ENCODE data around the gene METTL8.
A peak's percentile ranks its signal among the peaks of the same experiment; 100 is the strongest.

METTL8 gene, protein sequence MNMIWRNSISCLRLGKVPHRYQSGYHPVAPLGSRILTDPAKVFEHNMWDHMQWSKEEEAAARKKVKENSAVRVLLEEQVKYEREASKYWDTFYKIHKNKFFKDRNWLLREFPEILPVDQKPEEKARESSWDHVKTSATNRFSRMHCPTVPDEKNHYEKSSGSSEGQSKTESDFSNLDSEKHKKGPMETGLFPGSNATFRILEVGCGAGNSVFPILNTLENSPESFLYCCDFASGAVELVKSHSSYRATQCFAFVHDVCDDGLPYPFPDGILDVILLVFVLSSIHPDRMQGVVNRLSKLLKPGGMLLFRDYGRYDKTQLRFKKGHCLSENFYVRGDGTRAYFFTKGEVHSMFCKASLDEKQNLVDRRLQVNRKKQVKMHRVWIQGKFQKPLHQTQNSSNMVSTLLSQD

DNA sequence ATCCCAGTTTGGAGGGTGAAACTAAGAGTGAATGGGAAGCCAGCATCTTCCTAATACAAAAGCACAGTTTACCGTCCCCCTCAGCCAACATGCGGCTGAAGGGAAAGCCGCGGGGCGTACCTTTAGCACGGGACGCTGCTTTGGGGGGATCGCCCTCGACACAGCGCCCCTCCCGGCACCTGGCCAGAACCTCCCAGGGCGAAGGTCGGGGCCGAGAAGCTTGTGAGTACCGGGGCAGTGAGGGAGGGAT lies at the start of gene METTL8:
Gene METTL8 (minus strand): TSS at position 228 of the 250 bp plus-strand sequence. CDS start 41,805 bp downstream, outside the sequence.
- DNase-seq (ENCODE audit: low read depth), result no peak
- TF ChIP-seq, protein P1, sequence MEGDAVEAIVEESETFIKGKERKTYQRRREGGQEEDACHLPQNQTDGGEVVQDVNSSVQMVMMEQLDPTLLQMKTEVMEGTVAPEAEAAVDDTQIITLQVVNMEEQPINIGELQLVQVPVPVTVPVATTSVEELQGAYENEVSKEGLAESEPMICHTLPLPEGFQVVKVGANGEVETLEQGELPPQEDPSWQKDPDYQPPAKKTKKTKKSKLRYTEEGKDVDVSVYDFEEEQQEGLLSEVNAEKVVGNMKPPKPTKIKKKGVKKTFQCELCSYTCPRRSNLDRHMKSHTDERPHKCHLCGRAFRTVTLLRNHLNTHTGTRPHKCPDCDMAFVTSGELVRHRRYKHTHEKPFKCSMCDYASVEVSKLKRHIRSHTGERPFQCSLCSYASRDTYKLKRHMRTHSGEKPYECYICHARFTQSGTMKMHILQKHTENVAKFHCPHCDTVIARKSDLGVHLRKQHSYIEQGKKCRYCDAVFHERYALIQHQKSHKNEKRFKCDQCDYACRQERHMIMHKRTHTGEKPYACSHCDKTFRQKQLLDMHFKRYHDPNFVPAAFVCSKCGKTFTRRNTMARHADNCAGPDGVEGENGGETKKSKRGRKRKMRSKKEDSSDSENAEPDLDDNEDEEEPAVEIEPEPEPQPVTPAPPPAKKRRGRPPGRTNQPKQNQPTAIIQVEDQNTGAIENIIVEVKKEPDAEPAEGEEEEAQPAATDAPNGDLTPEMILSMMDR (IDR thresholded peaks at IDR 0.05; ENCODE audit: low read length, missing control alignments), result no peak
- H3K4me3 ChIP-seq (replicated peaks; ENCODE audit: low read depth, low read length), result peak within 1 kb of the TSS; percentile 75

DNA sequence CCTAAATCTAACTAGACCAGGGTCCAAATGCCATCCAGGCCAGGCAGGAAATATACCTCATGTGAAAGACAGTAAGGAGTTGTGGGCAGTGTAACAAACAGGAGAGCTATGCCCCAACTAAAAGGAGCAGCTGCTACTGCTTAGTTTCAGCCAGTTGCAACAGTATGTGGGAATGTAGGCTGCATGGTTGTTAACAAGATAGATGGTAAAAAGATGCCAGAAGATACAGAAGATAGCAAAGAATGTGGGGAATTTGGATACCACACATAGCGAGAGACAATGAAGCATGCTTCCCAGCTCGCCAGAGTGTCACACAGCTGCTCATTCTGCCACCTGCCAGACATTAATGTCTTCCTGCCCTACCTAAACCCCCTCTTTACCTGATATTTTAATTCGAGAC lies 49.1 kb upstream of the METTL8 start:
- H3K4me3 ChIP-seq (replicated peaks; ENCODE audit: low read depth, low read length), result no peak overlapping the region
- DNase-seq (ENCODE audit: low read depth), result no peak
- TF ChIP-seq, protein P1 (IDR thresholded peaks at IDR 0.05; ENCODE audit: low read length, missing control alignments), result no peak

DNA sequence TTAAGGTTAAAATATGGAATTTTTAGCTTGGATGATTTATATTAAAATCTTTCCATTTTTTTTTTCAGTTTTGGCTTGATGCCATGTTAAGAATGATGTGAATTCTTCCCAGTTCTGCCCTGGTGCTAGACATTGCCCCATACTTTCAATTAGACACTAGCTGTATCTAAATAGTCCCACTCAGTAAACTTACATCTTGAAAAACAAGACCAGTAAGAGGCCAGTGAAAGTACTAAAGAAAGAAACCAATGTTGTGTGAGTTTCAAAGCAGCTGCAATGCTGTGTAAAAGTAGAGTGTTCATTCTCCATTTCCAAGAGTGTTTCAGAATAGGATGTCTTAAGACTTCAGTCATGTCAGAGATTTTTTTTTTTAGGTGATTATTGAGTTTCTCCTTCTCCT lies 48.5 kb upstream of the METTL8 start:
- TF ChIP-seq, protein P1 (IDR thresholded peaks at IDR 0.05; ENCODE audit: low read length, missing control alignments), result no peak
- H3K4me3 ChIP-seq (replicated peaks; ENCODE audit: low read depth, low read length), result no peak overlapping the region
- no peak for DNase-seq (ENCODE audit: low read depth)

DNA sequence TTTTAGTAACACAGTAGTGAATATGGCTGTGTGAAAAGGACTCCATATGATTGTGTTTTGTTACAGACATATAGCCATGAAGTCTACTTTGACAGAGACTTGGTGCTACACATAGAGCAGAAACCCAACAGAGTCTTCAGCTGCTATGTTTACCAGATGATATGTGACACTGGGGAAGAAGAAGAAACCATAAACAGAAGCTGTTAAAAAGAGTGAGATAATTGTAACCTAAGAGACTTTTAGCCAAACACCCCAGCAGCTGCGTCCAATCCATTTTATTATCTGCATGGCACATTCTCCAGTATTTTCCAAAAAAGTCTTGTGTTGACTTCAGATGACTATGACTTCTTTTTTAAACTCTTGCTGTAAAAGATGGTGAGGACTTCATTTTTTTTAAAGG lies 47.1 kb upstream of the METTL8 start:
- H3K4me3 ChIP-seq (replicated peaks; ENCODE audit: low read depth, low read length), result no peak overlapping the region
- no peak for DNase-seq (ENCODE audit: low read depth)
- TF ChIP-seq, protein P1 (IDR thresholded peaks at IDR 0.05; ENCODE audit: low read length, missing control alignments), result no peak

DNA sequence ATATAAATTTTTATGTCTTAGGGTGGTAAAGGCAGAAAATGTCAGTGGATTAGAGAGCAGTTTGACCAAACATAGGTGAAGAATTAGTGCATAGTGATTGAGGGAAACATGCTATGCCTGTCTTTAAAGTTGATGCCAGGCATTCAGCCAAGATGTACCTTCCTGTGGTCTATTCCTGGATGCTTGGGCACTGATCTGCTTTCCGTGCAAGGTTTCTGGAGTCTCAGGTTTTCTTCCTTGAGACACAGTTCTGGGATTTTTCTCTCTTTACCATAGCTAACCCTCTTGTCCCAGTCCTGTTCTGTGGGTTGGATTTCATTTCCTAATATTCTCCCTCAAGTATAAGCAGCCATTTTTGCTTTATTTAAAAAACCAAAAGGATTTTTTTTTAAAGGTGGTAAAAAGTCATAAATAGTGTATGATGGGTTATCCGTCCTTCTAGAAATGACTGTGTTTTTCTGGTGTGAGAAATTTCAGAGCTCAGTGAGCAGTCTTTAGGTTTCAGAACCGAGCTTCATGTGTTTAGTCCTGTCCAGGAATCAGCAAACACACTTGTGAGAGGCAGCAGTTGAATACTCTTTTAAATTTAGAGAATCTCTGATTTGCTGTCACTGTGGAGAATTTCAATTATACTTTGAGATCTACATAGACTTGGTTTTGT lies 45.5 kb upstream of the METTL8 start:
- TF ChIP-seq, protein P1 (IDR thresholded peaks at IDR 0.05; ENCODE audit: low read length, missing control alignments), result no peak
- no peak overlapping the region for H3K4me3 ChIP-seq (replicated peaks; ENCODE audit: low read depth, low read length)
- peak; percentile 6 for DNase-seq (ENCODE audit: low read depth)

DNA sequence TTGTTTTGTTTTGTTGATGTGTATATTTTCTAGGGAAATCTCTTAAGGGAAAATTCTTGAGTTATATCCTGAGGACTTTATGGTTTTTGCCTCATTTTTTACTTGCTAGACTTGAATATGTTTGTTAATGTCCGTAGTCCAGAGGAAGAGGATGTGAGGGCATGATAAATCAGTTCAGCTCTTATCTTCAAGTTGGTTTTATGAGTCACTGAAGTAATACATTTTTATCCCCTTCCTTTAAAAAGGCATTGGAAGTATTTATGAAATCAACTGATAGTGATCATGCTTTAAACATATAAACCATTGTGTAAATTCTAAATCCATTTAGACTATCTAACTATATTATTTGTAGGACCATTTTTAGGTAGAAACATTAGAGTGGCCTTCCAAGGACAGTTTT lies 44.6 kb upstream of the METTL8 start:
- H3K4me3 ChIP-seq (replicated peaks; ENCODE audit: low read depth, low read length), result no peak overlapping the region
- TF ChIP-seq, protein P1 (IDR thresholded peaks at IDR 0.05; ENCODE audit: low read length, missing control alignments), result no peak
- DNase-seq (ENCODE audit: low read depth), result peak; percentile 53

Data from fibroblast of pulmonary artery (primary cell).